ENCODE results near the gene MMP12.

The MMP12 gene

DNA sequence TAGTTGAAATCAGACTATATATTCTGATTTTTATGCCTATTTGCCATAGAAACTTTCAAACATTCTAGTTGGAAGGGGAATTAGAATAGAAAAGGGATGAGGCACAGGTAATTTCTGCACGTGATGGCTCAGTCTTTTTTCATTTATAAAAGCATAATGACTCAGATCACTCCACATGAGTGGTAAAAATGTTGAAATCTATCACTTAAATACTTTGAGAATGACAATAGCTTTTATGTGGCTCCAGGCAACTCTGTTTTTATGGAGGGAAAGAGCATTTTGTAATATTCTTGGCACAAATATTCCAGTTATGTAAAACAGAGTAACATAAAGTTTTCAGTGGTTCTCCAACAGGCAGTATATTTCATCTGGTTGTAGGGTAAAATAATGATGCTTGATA is 25.5 kb downstream of the MMP12 start:
- no peak for DNase-seq

DNA sequence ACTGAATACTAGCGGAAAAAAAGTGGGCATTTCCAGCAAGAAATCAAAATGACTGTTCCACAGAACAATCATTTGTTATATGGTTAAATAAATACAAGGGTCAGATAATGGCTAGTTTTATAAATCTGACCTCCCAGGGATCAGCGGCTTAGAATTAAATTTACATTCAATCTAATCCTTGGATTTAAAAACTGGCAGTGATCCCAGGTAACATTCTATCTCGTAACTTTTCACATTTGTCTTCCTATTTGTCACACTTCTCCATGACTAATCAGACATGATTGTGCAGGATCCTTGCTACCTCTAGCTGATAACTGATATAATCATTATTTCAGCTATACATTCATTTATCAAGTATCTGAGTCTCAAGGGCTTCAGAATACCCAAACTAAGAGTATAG is 28.5 kb downstream of the MMP12 start:
- no peak for DNase-seq

DNA sequence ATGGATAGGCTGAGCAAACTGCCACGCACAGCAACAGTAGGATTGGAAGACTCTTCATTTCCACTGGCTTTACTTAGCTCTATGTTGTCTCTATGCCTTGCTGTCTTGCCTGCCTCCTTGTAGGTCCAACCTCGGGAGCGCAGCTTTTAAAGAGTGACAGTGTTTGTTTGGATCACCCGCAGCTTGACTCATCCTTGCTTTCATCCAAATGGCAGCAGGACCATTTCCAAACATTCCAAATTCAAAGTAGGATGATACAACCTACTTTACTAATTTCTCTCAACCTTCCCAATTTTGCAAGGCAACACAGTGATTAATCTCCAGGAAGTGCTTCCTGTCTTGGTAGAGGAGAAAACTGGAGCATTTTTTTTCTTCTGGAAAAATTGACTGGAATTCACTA is 31.3 kb downstream of the MMP12 start, which contains the start of gene MMP3:
TSS of gene MMP3 (minus strand) at position 121 of the 400 bp plus-strand sequence. CDS start at position 58, 63 bp downstream.
- DNase-seq: no peak

DNA sequence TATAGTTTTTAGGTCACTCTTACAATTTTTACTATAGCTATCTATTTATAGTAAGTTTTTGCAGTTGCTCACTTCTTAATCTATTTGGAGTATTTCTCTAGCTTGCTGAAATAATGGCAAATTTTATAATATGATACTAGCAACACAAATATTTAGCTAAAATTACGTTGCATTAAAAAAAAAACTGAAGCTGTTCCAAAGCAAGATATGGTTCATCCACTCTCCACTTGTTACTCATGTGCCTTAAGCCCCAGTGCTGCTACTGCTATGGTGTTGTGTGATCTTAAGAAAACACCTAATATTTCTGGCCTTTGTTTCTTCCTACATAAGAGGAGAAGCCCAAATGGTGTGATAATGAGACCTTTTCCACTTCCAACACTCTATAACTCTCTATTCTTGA is 31.9 kb downstream of the MMP12 start:
- no peak for DNase-seq

DNA sequence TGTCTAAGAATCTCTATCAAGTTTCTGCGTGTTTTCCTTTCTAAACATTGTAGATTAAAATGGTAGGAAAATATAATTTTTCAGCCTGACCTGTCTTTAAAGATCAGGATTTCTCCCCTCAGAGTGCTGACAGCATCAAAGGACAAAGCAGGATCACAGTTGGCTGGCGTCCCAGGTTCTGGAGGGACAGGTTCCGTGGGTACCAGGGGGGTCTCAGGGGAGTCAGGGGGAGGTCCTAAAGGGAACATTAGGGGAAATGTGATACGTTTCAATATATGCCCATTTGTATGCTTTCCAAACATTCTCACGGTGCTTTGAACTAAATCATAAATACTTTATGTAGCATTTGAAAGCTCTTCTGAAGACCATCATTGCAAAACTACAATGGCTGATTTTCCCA is 34.8 kb downstream of the MMP12 start:
- no peak for DNase-seq

DNA sequence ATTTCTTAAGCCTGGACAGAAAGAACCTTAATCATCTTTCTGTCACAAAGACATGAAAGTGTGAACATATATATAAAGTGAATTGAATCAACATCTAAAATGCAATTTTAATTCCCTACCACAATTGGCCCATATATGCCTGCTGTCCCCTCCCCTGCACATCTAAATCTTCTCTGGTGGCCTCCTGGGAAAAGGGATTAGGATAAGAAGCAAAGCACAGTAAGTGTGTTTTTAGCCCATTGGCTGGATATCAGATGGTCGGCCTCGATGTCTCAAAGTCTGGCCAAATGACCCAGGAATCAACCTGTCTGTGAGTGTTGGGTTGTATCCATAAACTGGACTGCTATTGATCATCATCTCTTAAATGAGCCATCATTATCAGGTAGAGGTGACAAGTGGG is 37.1 kb downstream of the MMP12 start:
- DNase-seq: no peak

DNA sequence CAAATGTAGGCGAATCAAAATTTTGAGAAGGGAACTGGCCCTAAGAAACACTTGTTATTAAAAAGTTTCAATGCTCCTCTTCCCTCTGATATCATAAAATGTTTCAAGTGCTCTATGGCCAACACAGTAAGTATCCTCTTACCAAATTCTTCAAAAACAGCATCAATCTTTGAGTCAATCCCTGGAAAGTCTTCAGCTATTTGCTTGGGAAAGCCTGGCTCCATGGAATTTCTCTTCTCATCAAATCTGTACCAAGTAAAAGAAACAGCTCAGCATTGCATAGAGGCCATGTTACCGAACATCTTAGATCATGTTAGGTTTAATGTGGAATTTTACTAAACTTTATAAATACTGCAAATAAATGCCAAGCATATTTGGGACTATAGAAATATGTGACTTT is 37.6 kb downstream of the MMP12 start:
- DNase-seq: no peak

DNA sequence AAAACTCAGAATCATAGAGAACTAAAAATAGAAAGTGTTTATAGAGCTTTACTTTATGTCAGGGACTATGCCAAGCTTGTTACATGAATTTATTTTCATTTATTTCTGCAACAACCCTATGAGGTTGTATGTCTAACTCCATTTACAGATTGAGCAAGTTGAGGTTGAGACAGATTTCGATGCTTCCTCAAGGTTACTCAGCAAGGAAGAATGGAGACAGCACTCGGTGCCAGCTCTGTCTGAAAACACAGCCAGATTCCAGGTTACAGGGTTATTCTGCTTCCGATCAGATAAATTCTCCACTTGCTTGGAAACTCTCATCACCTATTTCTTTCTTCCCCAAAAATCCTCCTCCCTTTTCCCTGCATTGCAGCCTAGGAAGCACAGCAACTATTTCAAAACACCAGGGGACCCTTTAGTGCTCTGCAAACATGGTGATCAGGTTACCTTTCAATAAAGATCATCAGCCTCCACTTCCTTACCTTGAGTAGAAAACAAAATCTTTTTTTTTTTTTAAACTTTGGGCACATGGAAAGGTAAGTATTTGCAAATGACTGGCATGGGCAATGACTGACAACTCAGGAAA is 38.4 kb downstream of the MMP12 start:
- DNase-seq: no peak

DNA sequence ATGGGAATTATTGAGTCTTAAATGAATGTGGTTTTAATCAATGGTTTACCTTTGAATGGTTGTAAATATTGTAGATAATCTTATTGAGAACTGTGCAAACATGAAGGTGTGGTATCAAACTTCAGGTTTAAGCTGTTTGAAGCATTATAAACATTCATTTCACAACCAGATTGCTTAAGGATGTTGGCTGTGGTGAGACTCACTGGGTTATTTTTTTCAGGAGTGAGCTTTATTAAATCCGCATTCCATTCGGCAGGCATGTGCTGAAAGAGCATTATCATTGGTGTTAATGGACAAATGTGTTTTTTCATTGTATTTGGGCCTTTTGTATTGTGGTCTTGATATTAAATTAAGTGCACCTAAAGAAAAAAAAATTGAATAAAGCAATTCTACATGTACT is 41.1 kb downstream of the MMP12 start:
- DNase-seq: no peak

DNA sequence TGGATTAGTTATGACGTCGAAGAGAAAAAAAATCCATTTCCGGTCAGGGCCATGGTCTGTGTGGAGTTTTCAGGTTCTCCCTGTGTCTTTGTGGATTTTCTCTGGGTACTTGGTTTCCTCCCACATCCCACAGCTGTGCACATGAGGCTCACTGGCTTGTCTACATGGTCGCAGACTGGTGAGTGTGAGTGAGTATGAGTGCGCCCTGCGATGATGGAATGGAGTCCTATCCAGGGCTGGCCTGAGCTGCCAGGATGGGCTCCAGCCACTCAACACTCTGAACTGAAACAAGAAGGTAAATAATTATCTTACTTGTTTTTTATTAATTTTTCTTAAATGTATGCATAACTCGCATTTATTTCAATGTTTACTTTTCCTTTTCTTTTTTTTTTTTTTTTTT is 42.2 kb downstream of the MMP12 start:
- DNase-seq: no peak

DNA sequence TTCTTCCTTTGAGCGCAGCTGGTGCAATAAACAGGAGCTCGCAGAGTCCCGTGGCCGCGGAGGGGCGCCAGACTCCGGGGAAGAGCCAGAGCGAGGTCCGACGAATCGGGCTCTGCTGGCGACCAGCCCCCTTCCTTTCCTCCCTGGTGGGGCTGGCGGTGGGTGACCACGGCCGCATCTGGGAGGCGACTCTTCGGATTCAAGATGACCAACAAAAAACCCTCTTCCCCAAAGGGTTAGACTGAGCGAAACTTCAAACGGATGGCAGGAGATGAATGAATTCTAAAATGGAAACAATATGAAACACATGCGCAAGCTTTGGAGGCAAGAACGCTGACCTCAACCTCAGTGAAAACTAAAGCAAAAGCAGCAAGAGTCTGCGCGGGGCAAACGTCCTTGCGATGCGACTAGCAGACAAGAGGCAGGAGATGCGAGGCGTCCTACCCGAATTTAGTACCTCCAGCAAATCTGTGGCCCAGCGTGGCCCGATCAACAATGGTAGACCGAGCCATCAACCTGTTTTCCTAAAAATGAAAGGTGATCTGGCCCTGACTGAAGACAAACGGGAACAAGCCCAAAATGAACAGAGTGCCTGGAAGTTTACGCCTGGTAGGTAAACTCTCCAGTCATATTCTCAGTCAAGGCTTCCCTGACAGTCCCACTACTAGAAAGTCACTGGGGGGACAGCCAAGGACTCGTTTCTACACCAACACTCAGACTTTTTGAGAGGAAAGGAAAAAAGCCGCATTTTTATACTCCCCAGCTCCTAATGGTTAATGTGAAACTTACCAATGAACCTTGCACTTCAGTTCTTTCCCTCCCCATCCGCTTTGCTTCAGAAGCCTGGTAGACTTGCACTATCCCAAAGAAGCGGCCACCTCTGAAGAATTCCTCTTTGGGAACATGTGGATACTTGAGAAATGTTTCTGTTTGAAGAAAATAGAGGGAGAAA is 43.0 kb downstream of the MMP12 start:
- peak; percentile 15 for DNase-seq

DNA sequence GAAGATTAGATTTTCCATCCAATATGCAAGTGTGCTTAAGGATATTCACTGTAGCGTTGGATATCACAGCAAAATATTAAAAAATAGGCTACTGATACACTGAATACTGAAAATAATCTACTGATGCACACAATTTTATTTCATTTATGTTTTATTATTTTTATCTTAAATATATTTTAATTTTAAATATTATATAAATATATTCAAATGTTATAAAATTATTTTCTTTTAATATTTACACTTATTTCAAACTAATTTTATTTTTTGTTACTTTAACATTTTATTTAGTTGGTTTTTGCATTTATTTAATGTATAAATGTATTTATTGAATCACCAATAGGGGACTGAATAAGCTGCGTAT is 43.7 kb downstream of the MMP12 start:
- DNase-seq: no peak

DNA sequence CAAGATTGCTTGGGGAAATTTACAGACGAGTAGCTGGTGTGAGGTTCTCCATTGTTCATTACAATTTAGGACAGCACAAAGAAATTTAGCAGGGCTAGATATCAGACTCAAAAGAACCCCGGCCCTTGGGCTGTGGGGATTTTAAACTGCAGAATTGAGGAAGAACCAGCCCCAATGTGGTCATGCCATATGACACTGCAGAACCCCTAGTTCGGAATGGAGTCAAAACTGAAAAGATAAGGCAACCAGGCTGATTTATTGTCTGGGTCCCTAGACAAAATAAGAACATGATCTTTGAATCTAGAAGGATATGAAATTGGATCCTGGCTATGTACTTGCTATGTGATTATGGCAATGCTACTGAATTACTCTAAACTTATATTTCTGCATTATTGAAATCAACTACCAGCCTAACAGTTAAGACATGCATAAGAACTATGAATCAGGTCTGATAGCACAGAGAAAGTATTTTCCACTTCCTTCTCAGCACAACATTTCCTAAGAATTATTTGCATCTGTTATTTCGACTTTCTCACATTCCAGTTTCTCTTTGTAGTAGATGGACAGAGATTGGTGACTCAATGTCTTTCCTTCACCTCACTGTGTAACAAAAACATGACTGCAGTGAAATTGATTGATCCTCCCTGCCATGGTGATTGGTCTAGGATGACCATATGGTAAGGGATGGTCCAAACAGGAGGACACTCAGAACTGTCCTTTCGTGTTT is 44.6 kb downstream of the MMP12 start:
- DNase-seq: no peak

DNA sequence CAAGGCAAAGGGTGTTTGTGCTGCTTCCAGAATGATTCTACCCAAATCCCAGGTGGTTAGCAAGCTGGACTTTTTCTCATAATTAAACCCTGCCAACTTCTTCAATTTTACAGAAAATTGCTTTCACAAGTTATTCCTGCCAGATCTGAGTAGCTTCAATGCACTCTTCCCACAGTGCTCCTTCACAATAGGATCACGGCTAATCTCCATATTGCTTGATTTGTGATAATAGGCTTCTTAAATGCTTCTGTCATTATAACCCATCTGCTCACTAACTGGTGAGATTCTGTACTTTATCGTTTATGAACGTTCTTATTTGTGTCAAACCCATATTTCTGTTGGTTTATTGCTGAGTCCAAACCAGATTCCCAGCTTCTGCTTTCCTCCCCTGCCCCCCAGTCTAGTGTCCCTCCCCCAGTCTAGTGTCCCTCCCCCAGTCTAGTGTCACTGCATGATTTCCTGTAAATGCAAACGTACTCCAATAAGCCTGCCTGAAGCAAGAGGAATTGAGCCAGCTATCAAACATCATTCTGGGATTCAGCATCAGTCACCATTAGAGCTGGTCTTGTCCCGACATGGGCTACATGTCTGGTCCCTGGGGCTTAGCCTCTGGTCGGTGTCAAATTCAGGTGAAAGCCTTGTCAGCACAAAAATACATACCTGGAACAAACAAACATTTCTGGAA is 45.3 kb downstream of the MMP12 start:
- no peak for DNase-seq

DNA sequence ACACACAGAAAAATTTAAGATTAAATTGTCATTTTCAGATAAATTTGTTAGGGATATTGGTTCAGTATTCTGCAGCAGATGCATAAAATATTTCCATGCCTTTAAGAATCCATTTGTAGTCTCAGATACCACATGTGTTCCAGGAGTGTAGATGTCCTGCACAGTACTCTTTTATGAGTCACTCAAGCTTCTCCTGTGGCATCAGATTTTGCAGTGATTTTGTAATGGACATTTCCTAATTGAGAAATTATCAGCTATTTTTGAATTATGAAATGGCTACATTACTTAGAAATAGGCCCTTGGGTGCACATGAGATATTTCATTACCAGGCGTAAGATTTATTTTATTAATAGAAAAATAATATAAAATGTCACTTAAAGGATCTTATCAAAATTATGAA is 50.2 kb downstream of the MMP12 start:
- no peak for DNase-seq

DNA sequence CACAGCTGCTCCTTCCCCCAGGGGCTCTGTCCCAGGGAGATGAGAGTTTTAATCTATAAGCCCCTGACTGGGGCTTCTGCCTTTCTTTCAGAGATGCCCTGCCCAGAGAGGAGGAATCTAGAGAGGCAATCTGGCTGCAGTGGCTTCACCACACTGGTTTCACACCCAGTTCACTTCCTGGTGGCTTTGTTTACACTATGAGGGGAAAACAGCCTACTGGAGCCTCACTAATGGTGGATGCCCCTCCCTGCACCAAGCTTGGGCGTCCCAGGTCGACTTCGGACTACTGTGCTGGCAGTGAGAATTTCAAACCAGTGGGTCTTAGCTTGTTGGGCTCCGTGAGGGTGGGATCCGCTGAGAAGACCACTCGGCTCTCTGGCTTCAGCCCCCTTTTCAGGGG is 55.3 kb downstream of the MMP12 start:
- no peak for DNase-seq

DNA sequence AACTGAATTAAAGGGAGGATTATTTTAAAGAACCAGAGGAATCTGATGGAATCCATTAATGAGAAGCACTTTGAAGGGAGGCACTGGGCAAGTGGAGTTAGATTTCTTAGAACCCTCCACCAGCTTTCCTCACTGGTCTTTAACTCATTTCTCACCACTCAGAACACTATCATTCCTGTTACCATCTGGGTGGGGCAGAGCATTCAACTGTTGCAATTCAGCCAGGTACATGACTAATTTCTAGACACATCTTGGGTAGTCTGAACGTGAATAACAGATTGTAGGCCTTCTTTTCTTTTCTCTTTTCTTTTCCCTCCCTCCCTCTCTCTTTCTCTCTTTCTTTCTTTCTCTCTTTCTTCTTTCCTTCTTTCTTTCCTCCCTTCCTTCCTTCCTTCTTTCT is 61.3 kb downstream of the MMP12 start:
- no peak for DNase-seq
